ENCODE data around the gene RAB11A. TPM values are rescaled to one million over a fixed set of nuclear protein-coding genes. Genes with fewer than 3 reads are reported as not detected.

The RAB11A gene
- total RNA-seq, 1 donor from 2014 or later: 171 TPM

DNA sequence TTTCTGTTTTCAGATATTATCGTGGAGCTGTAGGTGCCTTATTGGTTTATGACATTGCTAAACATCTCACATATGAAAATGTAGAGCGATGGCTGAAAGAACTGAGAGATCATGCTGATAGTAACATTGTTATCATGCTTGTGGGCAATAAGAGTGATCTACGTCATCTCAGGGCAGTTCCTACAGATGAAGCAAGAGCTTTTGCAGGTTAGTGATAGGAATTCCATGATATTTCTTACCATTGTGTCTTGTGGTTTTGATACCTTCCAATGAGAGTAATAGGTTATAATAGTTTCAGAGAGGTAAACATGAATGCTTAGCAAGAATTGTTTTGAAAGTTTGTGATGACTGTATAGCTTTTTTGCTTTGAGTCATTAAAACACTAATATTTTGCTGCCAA, 8.5 kb downstream of the RAB11A start:
- intact Hi-C loops (cut with micrococcal nuclease): no loop called here
- Mint-ChIP-seq H3K9me3 (no peaks in the 10 kb centered on the region), H3K4me3 (no peak overlapping the region), H3K4me1 (ENCODE audit: low read depth) (peaks cover 40% of the 10 kb centered on the region), H3K27ac (no peak overlapping the region), H3K27me3 (ENCODE audit: insufficient read depth) (no peaks in the 10 kb centered on the region), H3K36me3 (ENCODE audit: low read depth) (peaks cover 43% of the 10 kb centered on the region)
- no peak for DNase-seq (ENCODE audit: low spot score)

DNA sequence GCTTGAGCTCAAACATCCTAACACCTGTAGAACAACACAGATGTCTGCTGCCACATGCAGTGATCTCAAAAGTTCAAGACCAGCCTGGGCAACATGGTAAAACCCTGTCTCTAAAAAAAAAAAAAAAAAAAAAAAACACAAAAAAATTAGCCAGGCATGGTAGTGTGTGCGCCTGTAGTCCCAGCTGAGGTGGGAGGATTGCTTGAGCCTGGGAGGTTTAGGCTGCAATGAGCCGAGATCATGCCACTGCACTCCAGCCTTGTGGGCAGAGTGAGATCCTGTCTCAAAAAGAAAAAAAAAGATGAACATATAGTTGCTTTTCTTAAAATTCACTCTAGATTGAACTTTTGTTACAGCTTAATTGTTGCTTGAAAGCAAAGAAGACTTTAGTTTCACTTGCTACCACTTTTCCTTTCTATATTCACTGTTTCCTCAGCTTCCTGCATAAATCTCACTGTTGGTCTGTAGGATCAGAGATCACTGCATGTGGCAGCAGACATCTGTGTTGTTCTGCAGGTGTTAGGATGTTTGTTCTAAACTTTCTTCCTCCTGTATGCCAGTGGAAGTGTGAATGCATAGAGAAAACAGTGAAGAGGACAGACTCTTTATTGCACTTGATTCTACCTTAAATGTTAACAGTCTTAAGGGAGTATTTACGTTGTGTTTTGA, 12.6 kb downstream of the RAB11A start:
- peak overlapping the region; percentile 11 for H3K27ac Mint-ChIP-seq
- intact Hi-C loops (cut with micrococcal nuclease): loop anchor here (1.0 to 5.0 kb wide), 2 partner anchors 13 to 350 kb away; partner anchors contain the start of genes HACD3 and RAB11A
- H3K36me3 Mint-ChIP-seq (ENCODE audit: low read depth): peaks cover 62% of the 10 kb centered on the region
- peak overlapping the region; percentile 28 for H3K4me3 Mint-ChIP-seq
- H3K27me3 Mint-ChIP-seq (ENCODE audit: insufficient read depth): no peaks in the 10 kb centered on the region
- H3K4me1 Mint-ChIP-seq (ENCODE audit: low read depth): peaks cover 71% of the 10 kb centered on the region
- DNase-seq (ENCODE audit: low spot score): no peak
- peaks cover 5% of the 10 kb centered on the region for H3K9me3 Mint-ChIP-seq

DNA sequence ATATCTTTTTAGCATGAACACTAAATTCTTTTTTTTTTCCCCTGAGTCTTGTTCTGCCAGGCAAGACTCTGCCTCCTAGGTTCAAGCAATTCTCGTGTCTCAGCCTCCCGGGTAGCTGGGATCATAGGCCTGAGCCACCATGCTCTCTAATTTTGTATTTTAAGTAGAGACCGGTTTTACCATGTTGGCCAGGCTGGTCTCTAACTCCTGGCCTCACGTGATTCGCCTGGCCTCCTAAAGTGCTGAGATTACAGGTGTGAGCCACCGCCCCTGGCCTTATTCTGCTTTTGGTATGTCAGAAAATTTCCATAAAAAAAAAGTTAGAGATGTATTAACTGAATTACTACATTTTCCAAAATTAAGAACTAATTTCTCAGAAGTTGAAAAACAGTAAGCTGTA, 14.3 kb downstream of the RAB11A start:
- H3K4me3 Mint-ChIP-seq: no peak overlapping the region
- peaks cover 63% of the 10 kb centered on the region for H3K36me3 Mint-ChIP-seq (ENCODE audit: low read depth)
- no peaks in the 10 kb centered on the region for H3K27me3 Mint-ChIP-seq (ENCODE audit: insufficient read depth)
- no peak for DNase-seq (ENCODE audit: low spot score)
- no peak overlapping the region for H3K27ac Mint-ChIP-seq
- peaks cover 79% of the 10 kb centered on the region for H3K4me1 Mint-ChIP-seq (ENCODE audit: low read depth)
- intact Hi-C loops (cut with micrococcal nuclease): loop anchor here (5.0 kb wide), 1 partner anchor 351 kb away; the partner anchor contains the start of gene HACD3
- peaks cover 9% of the 10 kb centered on the region for H3K9me3 Mint-ChIP-seq

DNA sequence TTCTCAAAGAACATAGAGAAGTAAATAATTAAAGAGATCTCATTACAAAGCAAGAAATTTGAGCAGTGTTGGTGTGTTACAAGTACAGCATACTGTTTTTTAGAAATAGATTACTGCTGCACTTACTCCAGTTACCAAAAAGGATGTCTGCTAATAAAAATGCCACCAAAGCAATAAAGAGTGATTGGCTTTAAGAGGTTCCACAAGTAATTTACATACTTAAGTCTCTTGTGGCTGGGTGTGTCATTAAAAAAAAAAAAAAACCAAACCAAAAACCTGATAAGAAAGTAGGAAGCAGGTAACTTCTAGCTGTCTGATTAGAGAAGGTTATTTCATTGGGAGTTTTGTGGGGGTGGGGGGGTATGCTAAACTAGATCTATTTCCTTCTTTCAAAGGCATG, 15.2 kb downstream of the RAB11A start:
- no peaks in the 10 kb centered on the region for H3K27me3 Mint-ChIP-seq (ENCODE audit: insufficient read depth)

GRCh38 chr15:65885668-65886218, 16.5 kb downstream of the RAB11A start:
- no peak for DNase-seq (ENCODE audit: low spot score)
- intact Hi-C loops (cut with micrococcal nuclease): loop anchor here (2.0 kb wide), 1 partner anchor 815 kb away; no protein-coding TSS in a partner anchor
- Mint-ChIP-seq H3K36me3 (ENCODE audit: low read depth) (peaks cover 65% of the 10 kb centered on the region), H3K4me3 (no peak overlapping the region), H3K9me3 (peaks cover 9% of the 10 kb centered on the region), H3K27ac (peak overlapping the region; percentile 7), H3K27me3 (ENCODE audit: insufficient read depth) (no peaks in the 10 kb centered on the region), H3K4me1 (ENCODE audit: low read depth) (peaks cover 87% of the 10 kb centered on the region)

More for the DNA sequence above, 15.2 kb downstream of the RAB11A start:
- intact Hi-C loops (cut with micrococcal nuclease): loop anchor here (5.0 kb wide), 1 partner anchor 352 kb away; the partner anchor contains the start of gene HACD3
- Mint-ChIP-seq H3K4me3 (no peak overlapping the region), H3K27ac (no peak overlapping the region), H3K36me3 (ENCODE audit: low read depth) (peaks cover 65% of the 10 kb centered on the region), H3K4me1 (ENCODE audit: low read depth) (peaks cover 88% of the 10 kb centered on the region), H3K9me3 (peaks cover 9% of the 10 kb centered on the region)
- DNase-seq (ENCODE audit: low spot score): no peak

- H3K4me1 Mint-ChIP-seq (ENCODE audit: low read depth): peaks cover 86% of the 10 kb centered on the region
- peaks cover 9% of the 10 kb centered on the region for H3K9me3 Mint-ChIP-seq
- peak overlapping the region; percentile 90 for H3K27ac Mint-ChIP-seq
- H3K36me3 Mint-ChIP-seq (ENCODE audit: low read depth): peaks cover 65% of the 10 kb centered on the region
- peak; percentile 64 for DNase-seq (ENCODE audit: low spot score)
- intact Hi-C loops (cut with micrococcal nuclease): loop anchor here (1.0 to 2.0 kb wide), 5 partner anchors 18 to 813 kb away; partner anchors contain the start of genes DENND4A and RAB11A
- H3K27me3 Mint-ChIP-seq (ENCODE audit: insufficient read depth): no peaks in the 10 kb centered on the region
- H3K4me3 Mint-ChIP-seq: peak overlapping the region; percentile 65
These were observed 18.3 kb downstream of the RAB11A start for GRCh38 chr15:65887565-65887964.

DNA sequence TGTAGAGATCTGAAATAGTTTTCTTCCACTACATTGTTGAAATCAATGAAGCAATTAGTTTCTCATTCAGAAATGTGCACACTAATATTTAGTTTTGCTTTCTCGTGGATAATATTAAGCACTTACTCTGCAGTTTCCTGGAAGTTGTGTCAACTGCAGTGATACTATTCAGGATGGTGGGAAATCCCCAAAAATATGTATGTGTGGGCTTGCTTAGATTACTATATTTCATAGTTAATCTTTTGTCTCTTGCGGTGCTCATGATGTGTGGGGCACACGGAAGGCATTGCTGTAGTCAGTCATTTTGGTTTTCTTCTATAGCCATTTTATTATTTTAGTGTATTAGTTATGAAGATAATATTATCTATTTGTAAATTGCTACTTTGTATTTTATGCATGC, 19.7 kb downstream of the RAB11A start:
- peaks cover 77% of the 10 kb centered on the region for H3K4me1 Mint-ChIP-seq (ENCODE audit: low read depth)
- DNase-seq (ENCODE audit: low spot score): no peak
- peaks cover 62% of the 10 kb centered on the region for H3K36me3 Mint-ChIP-seq (ENCODE audit: low read depth)
- no peaks in the 10 kb centered on the region for H3K27me3 Mint-ChIP-seq (ENCODE audit: insufficient read depth)
- H3K4me3 Mint-ChIP-seq: peak overlapping the region; percentile 40
- H3K9me3 Mint-ChIP-seq: peaks cover 9% of the 10 kb centered on the region
- intact Hi-C loops (cut with micrococcal nuclease): no loop called here
- peak overlapping the region; percentile 74 for H3K27ac Mint-ChIP-seq

- Mint-ChIP-seq H3K4me1 (ENCODE audit: low read depth) (peaks cover 47% of the 10 kb centered on the region), H3K4me3 (no peak overlapping the region), H3K9me3 (no peaks in the 10 kb centered on the region), H3K36me3 (ENCODE audit: low read depth) (peaks cover 52% of the 10 kb centered on the region), H3K27ac (peak overlapping the region; percentile 6), H3K27me3 (ENCODE audit: insufficient read depth) (no peaks in the 10 kb centered on the region)
- intact Hi-C loops (cut with micrococcal nuclease): no loop called here
- DNase-seq (ENCODE audit: low spot score): no peak
These were observed 23.8 kb downstream of the RAB11A start for GRCh38 chr15:65893060-65893459.

DNA sequence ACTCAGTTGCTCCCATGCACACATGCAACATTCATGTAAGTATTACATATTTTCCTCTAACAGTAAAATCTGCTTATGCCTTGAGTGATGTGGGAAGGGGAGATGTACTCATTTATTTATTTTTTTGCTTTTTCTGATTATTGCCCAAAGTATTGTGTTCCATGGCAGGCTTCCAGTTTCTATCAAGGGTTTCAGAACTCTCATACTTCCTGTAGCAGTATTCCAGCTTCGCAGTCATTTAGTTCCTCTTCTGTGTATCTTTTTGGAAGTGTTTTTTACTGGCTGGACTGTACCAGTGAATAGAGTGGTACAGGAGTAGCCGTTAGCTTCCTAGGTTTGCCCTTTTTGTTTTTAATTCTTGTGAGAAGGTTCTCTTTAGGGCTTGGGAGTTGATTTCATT, 26.9 kb downstream of the RAB11A start:
- Mint-ChIP-seq H3K4me3 (no peak overlapping the region), H3K27me3 (ENCODE audit: insufficient read depth) (no peaks in the 10 kb centered on the region), H3K27ac (no peak overlapping the region), H3K4me1 (ENCODE audit: low read depth) (peaks cover 47% of the 10 kb centered on the region), H3K36me3 (ENCODE audit: low read depth) (peaks cover 48% of the 10 kb centered on the region), H3K9me3 (no peaks in the 10 kb centered on the region)
- no peak for DNase-seq (ENCODE audit: low spot score)
- intact Hi-C loops (cut with micrococcal nuclease): no loop called here

GRCh38 chr15:65900488-65900887, 31.2 kb downstream of the RAB11A start:
- Mint-ChIP-seq H3K4me3 (no peak overlapping the region), H3K4me1 (ENCODE audit: low read depth) (peaks cover 58% of the 10 kb centered on the region), H3K27me3 (ENCODE audit: insufficient read depth) (no peaks in the 10 kb centered on the region), H3K9me3 (no peaks in the 10 kb centered on the region), H3K27ac (no peak overlapping the region), H3K36me3 (ENCODE audit: low read depth) (peaks cover 61% of the 10 kb centered on the region)
- intact Hi-C loops (cut with micrococcal nuclease): no loop called here
- DNase-seq (ENCODE audit: low spot score): no peak

- Mint-ChIP-seq H3K9me3 (no peaks in the 10 kb centered on the region), H3K27ac (no peak overlapping the region), H3K36me3 (ENCODE audit: low read depth) (peaks cover 61% of the 10 kb centered on the region), H3K4me3 (no peak overlapping the region), H3K27me3 (ENCODE audit: insufficient read depth) (no peaks in the 10 kb centered on the region), H3K4me1 (ENCODE audit: low read depth) (peaks cover 64% of the 10 kb centered on the region)
- intact Hi-C loops (cut with micrococcal nuclease): no loop called here
- no peak for DNase-seq (ENCODE audit: low spot score)
These were observed 32.0 kb downstream of the RAB11A start for GRCh38 chr15:65901336-65901735.

DNA sequence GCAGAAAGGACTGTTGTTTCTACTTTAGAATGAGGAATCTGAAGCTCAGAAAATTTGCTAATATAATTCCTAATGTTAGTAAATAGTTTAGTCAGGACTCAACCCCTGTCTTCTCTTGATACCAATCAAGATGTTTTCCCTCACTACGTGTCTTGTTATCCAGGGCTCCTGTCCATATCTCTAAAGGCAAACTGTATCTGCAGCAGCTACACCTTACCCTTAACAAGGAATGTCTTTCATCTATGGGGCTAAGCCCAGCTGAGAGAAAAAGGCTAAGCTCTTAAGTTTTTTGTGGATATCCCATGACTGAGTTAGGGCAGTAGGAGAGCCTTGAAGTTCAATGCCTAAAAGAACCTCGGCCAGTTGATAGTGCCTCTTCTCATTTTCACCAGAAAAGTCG, 32.5 kb downstream of the RAB11A start:
- H3K27ac Mint-ChIP-seq: peak overlapping the region; percentile 41
- no peak for DNase-seq (ENCODE audit: low spot score)
- no peak overlapping the region for H3K4me3 Mint-ChIP-seq
- H3K9me3 Mint-ChIP-seq: no peaks in the 10 kb centered on the region
- no peaks in the 10 kb centered on the region for H3K27me3 Mint-ChIP-seq (ENCODE audit: insufficient read depth)
- intact Hi-C loops (cut with micrococcal nuclease): no loop called here
- H3K36me3 Mint-ChIP-seq (ENCODE audit: low read depth): peaks cover 58% of the 10 kb centered on the region
- peaks cover 69% of the 10 kb centered on the region for H3K4me1 Mint-ChIP-seq (ENCODE audit: low read depth)

DNA sequence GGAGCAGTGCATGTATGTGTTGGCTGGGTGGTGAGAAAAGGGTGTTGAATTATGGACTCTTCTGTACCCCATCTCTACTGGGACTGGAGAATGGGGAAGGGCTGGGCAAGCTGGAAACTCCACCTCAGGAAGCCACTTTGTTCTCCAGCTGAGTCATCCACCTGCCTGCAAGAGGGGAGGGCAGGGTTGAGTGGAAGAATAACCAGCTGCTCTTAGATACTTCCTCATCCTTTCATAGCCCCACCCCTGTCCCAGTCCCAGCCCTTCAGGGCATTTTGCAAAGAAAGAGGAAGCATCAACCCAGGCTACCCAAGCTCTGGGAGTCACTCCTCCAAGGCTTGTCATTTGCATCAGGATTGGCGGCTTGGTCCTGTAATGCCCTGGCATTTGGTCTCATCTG, 33.1 kb downstream of the RAB11A start:
- H3K27ac Mint-ChIP-seq: peak overlapping the region; percentile 41
- DNase-seq (ENCODE audit: low spot score): no peak
- H3K4me3 Mint-ChIP-seq: no peak overlapping the region
- intact Hi-C loops (cut with micrococcal nuclease): no loop called here
- H3K9me3 Mint-ChIP-seq: no peaks in the 10 kb centered on the region
- H3K27me3 Mint-ChIP-seq (ENCODE audit: insufficient read depth): no peaks in the 10 kb centered on the region
- peaks cover 58% of the 10 kb centered on the region for H3K36me3 Mint-ChIP-seq (ENCODE audit: low read depth)
- H3K4me1 Mint-ChIP-seq (ENCODE audit: low read depth): peaks cover 73% of the 10 kb centered on the region

All from activated T-helper 1 cell treated with anti-CD3 and anti-CD28 coated beads, Interleukin-12 subunit alpha, Interleukin-12 subunit beta, Interleukin-2, Interleukin-4 antibody, amounts not matched to agents 30 ng/mL and 10 ng/mL and 1 ng/mL, durations not matched to agents 14 hours and 24 hours and 36 hours (primary cell).